Stomach smooth muscle (tissue), 2 donors: ENCODE measurements around the gene SMYD4.
"Not testable (repeated sequence)": the region's sequence is repeated elsewhere in the genome, so short reads cannot be mapped to it uniquely, and the experiment has no call there.

Experiments
- H3K27ac ChIP-seq: one replicate; pipeline ENCODE4 v1.7.0; 2013; ENCODE audit warnings: mild to moderate bottlenecking, low read length, inconsistent platforms
- H3K27me3 ChIP-seq, 2 donors: one replicate each; pipeline ENCODE4 v1.7.0; 2013; ENCODE audit warnings: low read length in 2 of 2; ENCODE audit not compliant: insufficient read depth in 2 of 2, control insufficient read depth in 1 of 2
- H3K36me3 ChIP-seq, 2 donors: one replicate each; pipeline ENCODE4 v1.7.0; 2013; ENCODE audit warnings: low read length in 2 of 2; ENCODE audit not compliant: control insufficient read depth in 2 of 2, insufficient read depth in 2 of 2
- H3K4me1 ChIP-seq: one replicate; pipeline ENCODE4 v1.7.0; 2013; ENCODE audit warnings: low read length; ENCODE audit not compliant: control insufficient read depth, insufficient read depth
- H3K4me3 ChIP-seq, 2 donors: one replicate each; pipeline ENCODE4 v1.7.0; 2013; ENCODE audit warnings: low read length in 2 of 2
- H3K9ac ChIP-seq, 2 donors: one replicate each; pipeline ENCODE4 v1.7.0; 2013; ENCODE audit warnings: low read length in 2 of 2, mild to moderate bottlenecking in 1 of 2
- H3K9me3 ChIP-seq, 2 donors: one replicate each; pipeline ENCODE4 v1.7.0; 2013; ENCODE audit warnings: low read length in 2 of 2; ENCODE audit not compliant: control insufficient read depth in 2 of 2
- donor health status: healthy.
- donor health status: Pancreatic carcinoma.

Gene SMYD4

DNA sequence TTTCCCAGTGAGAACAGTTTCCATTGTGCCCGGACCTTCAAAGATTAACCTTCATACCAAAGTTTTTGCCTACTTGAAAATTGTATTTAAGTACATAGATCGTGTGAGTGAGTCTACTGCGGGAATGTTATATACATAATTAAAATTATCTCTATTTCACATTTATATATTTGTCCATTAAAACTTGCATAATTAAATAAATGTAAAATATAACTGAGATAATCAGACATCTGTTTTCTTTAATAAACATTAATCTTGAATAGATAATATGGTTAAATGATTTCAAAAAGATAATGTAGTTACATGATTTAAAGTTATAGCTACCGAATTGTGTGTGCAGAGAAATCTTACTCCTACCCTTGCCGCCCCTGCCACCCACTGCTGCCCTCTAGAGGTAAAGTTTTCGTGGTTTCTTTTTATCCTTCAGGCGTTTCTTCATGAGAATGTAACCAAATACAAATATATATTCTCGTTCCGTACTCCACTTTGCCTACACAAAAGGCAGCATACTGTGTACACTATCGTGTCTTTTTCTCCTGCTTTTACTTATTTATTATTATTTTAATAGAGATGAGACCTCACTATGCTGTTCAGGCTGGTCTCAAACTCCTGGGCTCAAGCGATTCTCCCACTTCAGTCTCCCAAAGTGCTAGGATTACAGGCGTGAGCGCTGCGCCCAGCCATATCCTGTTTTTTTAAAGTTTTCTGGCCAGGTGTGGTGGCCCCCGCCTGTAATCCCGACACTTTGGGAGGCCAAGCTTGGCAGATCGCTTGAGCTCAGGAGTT is 35.7 kb upstream of the SMYD4 start:
- no peaks in the 10 kb centered on the region for H3K9me3 ChIP-seq
- H3K36me3 ChIP-seq = peaks cover 4 to 5% of the 10 kb centered on the region in 2 donors
- no peak overlapping the region for H3K4me3 ChIP-seq
- no peaks in the 10 kb centered on the region for H3K27me3 ChIP-seq
- H3K4me1 ChIP-seq = peaks cover 2% of the 10 kb centered on the region
- no peak overlapping the region for H3K9ac ChIP-seq
- H3K27ac ChIP-seq = no peak overlapping the region

DNA sequence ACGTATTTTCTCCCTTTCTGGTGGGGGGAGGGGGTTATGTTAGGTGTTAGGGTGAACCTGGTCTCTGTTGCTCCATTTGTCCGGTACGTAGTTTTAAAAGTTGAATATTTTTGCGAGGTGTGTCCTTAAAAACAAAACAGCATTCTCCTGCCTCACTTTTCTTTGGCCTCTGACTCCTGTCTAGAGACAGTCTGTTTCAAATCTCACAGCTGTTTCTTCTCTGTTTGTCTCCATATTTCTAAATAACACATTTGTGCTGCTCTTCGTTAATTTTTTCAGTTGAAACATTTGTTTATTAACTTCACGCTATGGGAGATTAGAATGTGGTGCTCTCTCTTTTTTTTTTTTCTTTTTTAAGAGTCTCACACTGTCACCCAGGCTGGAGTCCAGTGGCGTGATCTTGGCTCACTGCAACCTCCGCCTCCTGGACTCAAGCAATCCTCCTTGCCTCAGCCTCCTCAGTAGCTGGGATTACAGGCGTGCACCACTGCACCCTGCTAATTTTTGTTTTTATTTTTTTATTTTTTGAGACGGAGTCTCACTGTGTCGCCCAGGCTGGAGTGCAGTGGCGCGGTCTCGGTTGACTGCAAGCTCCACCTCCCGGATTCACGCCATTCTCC is 31.8 kb upstream of the SMYD4 start:
- no peak overlapping the region for H3K9ac ChIP-seq
- peaks cover 0 to 2% of the 10 kb centered on the region in 2 donors for H3K36me3 ChIP-seq
- no peak overlapping the region for H3K4me3 ChIP-seq
- peak overlapping the region; percentile 24 for H3K27ac ChIP-seq
- peaks cover 2% of the 10 kb centered on the region for H3K4me1 ChIP-seq
- no peaks in the 10 kb centered on the region for H3K9me3 ChIP-seq
- H3K27me3 ChIP-seq = no peaks in the 10 kb centered on the region

DNA sequence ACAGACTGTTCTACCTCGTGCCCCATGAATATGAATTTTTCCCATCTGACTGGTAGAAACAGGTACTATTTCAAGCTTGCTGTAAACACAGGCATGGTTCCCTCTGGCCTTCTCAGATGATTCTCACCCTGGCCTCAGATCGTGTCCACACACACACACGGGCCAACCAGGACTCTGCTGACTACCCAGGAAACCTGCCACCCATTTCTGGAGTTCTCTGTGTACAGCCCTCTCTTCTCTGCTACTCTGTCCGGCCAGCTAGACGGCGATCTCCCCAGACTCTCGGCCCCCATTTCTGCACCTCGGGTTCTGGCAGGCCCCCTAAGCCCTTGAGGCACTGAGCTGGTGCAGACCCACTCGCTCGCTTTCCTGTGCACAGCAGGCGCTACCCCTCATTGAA is 31.3 kb upstream of the SMYD4 start:
- H3K4me1 ChIP-seq = peaks cover 2% of the 10 kb centered on the region
- H3K27me3 ChIP-seq = no peaks in the 10 kb centered on the region
- H3K4me3 ChIP-seq = no peak overlapping the region
- peaks cover 0 to 2% of the 10 kb centered on the region in 2 donors for H3K36me3 ChIP-seq
- peak overlapping the region; percentile 24 for H3K27ac ChIP-seq
- no peaks in the 10 kb centered on the region for H3K9me3 ChIP-seq
- H3K9ac ChIP-seq = no peak overlapping the region

DNA sequence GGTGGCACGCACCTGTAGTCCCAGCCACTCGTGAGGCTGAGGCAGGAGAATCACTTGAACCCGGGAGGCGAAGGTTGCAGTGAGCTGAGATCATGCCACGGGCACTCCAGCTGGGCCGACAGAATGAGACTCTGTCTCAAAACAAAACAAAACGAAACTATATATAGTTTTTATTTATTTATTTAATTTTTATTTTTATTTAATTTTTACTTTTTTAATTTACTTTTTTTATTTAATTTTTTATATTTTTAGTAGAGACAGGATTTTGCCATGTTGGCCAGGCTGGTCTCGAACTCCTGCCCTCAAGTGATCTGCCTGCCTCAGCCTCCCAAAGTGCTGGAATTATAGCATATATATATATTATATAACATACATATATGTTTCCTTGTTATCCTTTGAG is 26.8 kb upstream of the SMYD4 start:
- not testable (repeated sequence) for H3K4me3 ChIP-seq, H3K27me3 ChIP-seq, H3K4me1 ChIP-seq, H3K27ac ChIP-seq, H3K9me3 ChIP-seq, H3K9ac ChIP-seq
- peaks cover 11 to 24% of the 10 kb centered on the region in 2 donors for H3K36me3 ChIP-seq

DNA sequence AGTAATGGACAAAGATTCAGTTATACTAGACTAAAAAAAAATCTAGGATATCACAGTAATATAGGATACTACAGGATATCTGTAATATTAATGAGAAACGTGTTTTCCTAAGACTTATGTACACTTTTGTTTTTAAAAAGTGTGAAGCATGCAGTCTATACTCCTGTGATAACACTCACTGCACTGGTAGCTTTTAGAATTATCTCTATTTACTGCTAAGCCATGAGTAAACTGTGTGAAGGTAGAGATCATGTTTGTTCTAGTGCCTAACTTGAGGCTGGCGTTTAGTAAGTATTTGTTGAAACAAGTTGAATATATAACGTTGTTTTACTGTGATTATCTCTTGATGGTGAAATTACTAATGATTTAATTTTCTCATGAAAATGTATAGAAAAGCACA is 24.0 kb upstream of the SMYD4 start:
- Histone ChIP-seq H3K27ac (no peak overlapping the region), H3K4me3 (no peak overlapping the region), H3K4me1 (no peaks in the 10 kb centered on the region), H3K9me3 (no peaks in the 10 kb centered on the region), H3K36me3 (peaks cover 11 to 31% of the 10 kb centered on the region in 2 donors), H3K9ac (no peak overlapping the region), H3K27me3 (no peaks in the 10 kb centered on the region)

DNA sequence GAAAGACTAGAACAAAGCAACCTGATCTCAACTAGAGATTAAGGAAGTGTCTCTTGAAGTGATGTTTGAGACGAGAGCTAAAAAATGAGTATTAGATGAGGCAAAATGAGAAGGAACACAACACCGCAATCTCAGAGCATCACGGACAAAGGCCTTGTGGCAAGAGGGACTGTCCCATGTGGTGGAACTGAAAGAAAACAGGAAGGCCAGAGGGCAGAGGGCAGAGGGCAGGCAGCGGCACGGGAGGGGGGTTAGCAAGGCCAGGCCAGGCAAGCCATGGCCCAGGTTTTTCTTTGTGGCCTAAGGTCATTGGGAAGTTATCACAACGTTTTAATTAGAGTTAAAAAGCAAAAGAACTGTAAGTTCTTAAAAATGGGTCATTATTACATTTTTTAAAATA is 22.6 kb upstream of the SMYD4 start:
- Histone ChIP-seq H3K9ac (no peak overlapping the region), H3K27ac (no peak overlapping the region), H3K4me1 (no peaks in the 10 kb centered on the region), H3K36me3 (peaks cover 17 to 38% of the 10 kb centered on the region in 2 donors), H3K27me3 (no peaks in the 10 kb centered on the region), H3K9me3 (no peaks in the 10 kb centered on the region), H3K4me3 (no peak overlapping the region)

DNA sequence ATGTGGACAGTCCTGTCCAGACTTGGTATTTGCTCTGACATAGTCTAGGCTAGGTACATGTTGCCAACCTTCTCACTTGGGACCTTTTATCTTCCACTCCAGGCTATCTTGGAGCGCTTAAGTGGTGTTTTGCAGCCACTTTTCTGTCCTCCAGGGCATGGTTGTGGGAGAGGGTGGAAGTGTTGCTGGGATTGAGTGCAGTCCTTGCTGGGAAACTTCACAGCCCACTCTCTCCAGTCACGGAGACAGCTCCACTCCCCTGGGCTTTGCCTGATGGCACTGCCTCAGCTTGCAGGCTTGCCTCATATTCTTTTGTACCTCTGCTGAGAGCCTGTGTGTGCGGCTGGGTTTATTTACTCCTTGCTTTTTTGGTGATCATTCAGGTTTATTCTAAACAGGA is 17.5 kb upstream of the SMYD4 start:
- no peak overlapping the region for H3K27ac ChIP-seq
- H3K36me3 ChIP-seq = peaks cover 36 to 46% of the 10 kb centered on the region in 2 donors
- no peaks in the 10 kb centered on the region for H3K9me3 ChIP-seq
- no peaks in the 10 kb centered on the region for H3K27me3 ChIP-seq
- H3K4me3 ChIP-seq = no peak overlapping the region
- no peak overlapping the region for H3K9ac ChIP-seq
- H3K4me1 ChIP-seq = no peaks in the 10 kb centered on the region

DNA sequence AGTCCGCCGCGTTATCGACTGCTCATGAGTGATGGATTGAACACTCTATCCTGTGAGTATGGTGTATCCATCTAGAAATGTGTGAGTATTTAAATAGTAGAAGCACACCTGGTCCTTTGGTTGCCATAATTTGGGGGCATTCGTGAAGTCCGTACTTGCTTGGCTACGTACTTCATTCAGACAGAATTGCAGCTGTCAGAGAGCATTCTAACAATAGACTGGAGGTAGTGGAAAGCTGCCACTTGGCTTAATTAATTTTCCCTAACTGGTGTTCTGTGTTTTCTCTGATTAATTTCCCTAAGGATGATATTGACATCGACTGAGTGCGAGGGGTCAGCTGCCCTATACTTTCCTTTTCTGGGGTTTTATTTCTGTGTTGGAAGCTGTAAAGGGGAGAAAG is 14.2 kb upstream of the SMYD4 start:
- Histone ChIP-seq H3K9ac (no peak overlapping the region), H3K9me3 (no peaks in the 10 kb centered on the region), H3K4me3 (no peak overlapping the region), H3K4me1 (no peaks in the 10 kb centered on the region), H3K27me3 (no peaks in the 10 kb centered on the region), H3K36me3 (peaks cover 31 to 38% of the 10 kb centered on the region in 2 donors), H3K27ac (no peak overlapping the region)

DNA sequence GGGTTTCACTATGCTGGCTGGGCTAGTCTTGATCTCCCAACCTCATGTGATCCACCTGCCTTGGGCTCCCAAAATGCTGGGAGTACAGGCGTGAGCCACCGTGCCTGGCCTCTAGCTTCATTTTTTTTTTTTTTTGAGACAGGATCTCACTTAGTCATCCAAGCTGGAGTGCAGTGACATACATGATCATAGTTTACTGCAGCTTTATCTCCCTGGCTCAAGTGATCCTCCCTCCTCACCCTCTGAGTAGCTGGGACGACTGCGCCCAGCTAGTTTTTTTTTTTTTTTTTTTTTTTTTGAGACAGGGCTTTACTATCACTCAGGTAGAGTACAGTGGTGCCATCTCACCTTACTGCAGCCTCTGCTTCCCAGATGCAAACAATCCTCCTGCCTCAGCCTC is 9.8 kb upstream of the SMYD4 start:
- Histone ChIP-seq H3K4me3 (no peak overlapping the region), H3K9ac (no peak overlapping the region), H3K4me1 (no peaks in the 10 kb centered on the region), H3K27ac (no peak overlapping the region), H3K36me3 (peaks cover 9 to 14% of the 10 kb centered on the region in 2 donors), H3K9me3 (no peaks in the 10 kb centered on the region), H3K27me3 (no peaks in the 10 kb centered on the region)

DNA sequence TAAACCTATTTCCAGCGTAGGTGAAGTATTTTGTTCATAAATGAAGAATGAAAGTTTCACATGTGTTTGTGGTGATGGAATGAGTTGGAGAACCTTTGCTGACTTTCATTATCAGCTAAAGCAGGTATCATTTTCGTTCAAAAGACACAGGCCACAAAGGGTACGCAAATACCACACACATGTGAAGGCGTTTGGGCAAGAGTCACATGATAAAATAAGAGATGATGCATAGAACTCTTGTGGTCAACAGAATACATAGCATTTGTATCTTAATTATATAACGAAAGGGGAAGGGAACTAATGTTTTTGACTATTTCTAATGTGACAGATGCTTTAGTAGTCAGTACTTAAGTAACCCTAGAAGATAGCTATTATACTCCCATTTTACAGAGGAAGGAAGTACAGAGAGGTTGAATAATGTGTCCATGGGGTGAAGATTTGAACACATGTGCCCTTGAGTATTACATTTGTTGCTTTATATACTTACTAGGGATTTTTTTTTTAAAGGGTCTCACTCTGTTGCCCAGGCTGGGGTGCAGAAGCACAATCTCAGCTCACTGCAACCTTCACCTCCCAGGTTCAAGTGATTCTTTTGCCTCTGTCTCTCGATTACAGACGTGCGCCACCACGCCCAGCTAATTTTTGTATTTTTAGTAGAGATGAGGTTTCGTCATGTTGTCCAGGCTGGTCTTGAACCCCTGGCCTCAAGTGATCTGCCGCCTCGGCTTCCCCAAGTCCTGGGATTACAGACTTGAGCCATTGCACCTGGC is 4.9 kb upstream of the SMYD4 start:
- Histone ChIP-seq H3K4me1 (peaks cover 6% of the 10 kb centered on the region), H3K36me3 (no peaks in the 10 kb centered on the region), H3K4me3 (no peak overlapping the region), H3K27me3 (no peaks in the 10 kb centered on the region), H3K27ac (no peak overlapping the region), H3K9me3 (no peaks in the 10 kb centered on the region), H3K9ac (no peak overlapping the region)
